Islet of Langerhans (tissue), 1 donor: ENCODE data around the gene PRPH.
"Not testable (repeated sequence)": the region's sequence is repeated elsewhere in the genome, so short reads cannot be mapped to it uniquely, and the experiment has no call there.

ENCODE experiments used
- FAIRE-seq: peaks from one replicate; lab custom pipeline; 2011; peaks lifted over from hg19 to GRCh38; lab: Jason Lieb, UNC

PRPH gene

GRCh38 chr12:49295082-49295936 is at the start of gene PRPH:
Gene PRPH (plus strand): TSS chr12:49295147. CDS start chr12:49295201, 54 bp downstream.
- no peak for FAIRE-seq

GRCh38 chr12:49251357-49251756 is 43.6 kb upstream of the PRPH start:
- FAIRE-seq: no peak

- FAIRE-seq: no peak
Measured at GRCh38 chr12:49253033-49253623, 41.8 kb upstream of the PRPH start.

GRCh38 chr12:49255456-49255855 is 39.5 kb upstream of the PRPH start:
- not testable (repeated sequence) for FAIRE-seq

- no peak for FAIRE-seq
Measured at GRCh38 chr12:49255857-49256637, 38.9 kb upstream of the PRPH start.

GRCh38 chr12:49257508-49258184 is 37.3 kb upstream of the PRPH start:
- not testable (repeated sequence) for FAIRE-seq

- FAIRE-seq: no peak
Measured at GRCh38 chr12:49259452-49259851, 35.5 kb upstream of the PRPH start.

GRCh38 chr12:49260166-49260565 is 34.8 kb upstream of the PRPH start:
- no peak for FAIRE-seq

GRCh38 chr12:49260571-49261363 is 34.2 kb upstream of the PRPH start:
- FAIRE-seq: no peak

GRCh38 chr12:49261721-49262120 is 33.2 kb upstream of the PRPH start:
- FAIRE-seq: no peak

- no peak for FAIRE-seq
Measured at GRCh38 chr12:49263400-49263763, 31.6 kb upstream of the PRPH start.

GRCh38 chr12:49264466-49264872 is 30.5 kb upstream of the PRPH start:
- no peak for FAIRE-seq

GRCh38 chr12:49264873-49265792 is 29.8 kb upstream of the PRPH start, which contains the start of gene TUBA1C:
Gene TUBA1C (plus strand): TSS chr12:49265082. CDS start chr12:49265182, 100 bp downstream.
- FAIRE-seq: no peak

- not testable (repeated sequence) for FAIRE-seq
Measured at GRCh38 chr12:49269191-49269590, 25.8 kb upstream of the PRPH start.

GRCh38 chr12:49272790-49273725 is 21.9 kb upstream of the PRPH start:
- FAIRE-seq: no peak

GRCh38 chr12:49273726-49274395 is 21.1 kb upstream of the PRPH start:
- no peak for FAIRE-seq

- FAIRE-seq: no peak
Measured at GRCh38 chr12:49274396-49275069, 20.4 kb upstream of the PRPH start.
